GM19328 (cell line): ENCODE data around the gene SUCNR1.
"Not testable (repeated sequence)": the region's sequence is repeated elsewhere in the genome, so short reads cannot be mapped to it uniquely, and the experiment has no call there.

ENCODE experiments used
- ATAC-seq: cut with Tn5 transposase; IDR thresholded peaks from one replicate; pipeline ENCODE4 v1.9.1; 2021; ENCODE audit warnings: mild to moderate bottlenecking, moderate library complexity; ENCODE audit not compliant: unreplicated experiment

Gene SUCNR1, protein sequence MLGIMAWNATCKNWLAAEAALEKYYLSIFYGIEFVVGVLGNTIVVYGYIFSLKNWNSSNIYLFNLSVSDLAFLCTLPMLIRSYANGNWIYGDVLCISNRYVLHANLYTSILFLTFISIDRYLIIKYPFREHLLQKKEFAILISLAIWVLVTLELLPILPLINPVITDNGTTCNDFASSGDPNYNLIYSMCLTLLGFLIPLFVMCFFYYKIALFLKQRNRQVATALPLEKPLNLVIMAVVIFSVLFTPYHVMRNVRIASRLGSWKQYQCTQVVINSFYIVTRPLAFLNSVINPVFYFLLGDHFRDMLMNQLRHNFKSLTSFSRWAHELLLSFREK

DNA sequence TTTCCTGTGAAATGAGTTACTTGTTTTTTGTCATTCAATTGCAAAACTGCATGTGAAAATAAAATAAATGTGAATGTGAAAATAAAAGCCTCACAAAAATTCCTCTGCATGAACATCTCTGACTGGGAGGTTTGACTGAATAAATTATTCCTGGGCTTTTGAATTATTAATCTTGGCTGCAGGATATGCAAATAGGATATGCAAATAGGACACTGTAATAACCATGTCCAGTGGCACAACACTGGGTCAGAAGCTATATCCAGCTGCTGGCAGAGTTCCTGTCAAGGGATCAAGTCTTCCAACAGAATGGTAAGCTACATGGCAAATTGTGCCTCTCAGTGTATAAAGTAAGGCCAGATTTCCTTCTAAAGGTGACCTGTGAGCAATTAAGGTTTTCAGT is at the start of gene SUCNR1:
Gene SUCNR1, plus strand, starts transcription at position 246 of the 400 bp plus-strand sequence. CDS start 6,250 bp downstream, outside the sequence.
- ATAC-seq = no peak

DNA sequence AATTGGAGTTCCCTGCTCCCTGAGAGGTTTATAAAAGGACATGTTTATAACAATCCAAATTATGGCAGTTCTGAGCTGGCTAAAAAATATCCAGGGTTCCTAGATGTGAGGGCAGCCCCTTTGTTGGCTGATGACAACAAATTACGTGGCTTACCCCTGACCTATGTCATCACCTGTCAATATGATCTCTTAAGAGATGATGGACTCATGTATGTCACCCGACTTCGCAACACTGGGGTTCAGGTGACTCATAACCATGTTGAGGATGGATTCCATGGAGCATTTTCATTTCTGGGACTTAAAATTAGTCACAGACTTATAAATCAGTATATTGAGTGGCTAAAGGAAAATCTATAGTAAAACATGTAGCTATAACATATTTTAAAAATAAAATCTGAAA is 45.6 kb upstream of the SUCNR1 start:
- ATAC-seq = no peak

DNA sequence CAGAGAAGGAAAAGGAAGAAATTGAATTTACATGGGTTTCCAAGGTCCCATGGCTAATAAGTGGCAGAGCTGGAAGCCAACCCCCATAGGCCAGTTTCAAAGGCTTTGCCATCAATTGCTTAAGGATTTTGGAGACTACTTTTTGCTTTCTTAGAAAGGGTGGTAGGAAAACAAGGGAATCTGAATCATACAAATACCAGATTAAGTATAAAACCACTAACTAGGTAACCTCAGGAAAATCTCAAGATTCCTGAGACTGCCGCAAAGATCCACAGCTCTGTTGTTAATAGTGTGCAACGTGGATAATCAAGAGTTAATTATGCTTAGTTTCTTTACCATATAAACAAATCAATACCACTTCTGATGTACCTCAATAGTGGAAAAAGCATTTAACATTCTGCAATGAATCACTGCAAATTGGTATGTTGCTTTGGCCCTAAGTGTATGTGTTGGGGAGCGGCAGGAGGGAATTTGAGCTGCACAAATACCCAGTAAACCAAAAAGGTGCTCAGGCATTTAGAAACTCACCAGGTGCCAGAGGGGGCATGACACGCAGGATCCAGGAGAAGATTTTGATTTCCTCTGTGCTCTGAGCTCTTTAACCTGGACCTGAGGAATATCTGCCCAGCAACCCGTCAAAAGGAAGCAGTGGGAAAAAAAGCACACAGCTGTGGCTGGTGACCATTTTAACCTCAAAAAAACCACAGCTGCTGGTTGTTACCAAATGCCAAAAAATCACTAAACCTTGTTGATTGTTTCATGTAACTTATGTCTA is 37.5 kb upstream of the SUCNR1 start:
- no peak for ATAC-seq

DNA sequence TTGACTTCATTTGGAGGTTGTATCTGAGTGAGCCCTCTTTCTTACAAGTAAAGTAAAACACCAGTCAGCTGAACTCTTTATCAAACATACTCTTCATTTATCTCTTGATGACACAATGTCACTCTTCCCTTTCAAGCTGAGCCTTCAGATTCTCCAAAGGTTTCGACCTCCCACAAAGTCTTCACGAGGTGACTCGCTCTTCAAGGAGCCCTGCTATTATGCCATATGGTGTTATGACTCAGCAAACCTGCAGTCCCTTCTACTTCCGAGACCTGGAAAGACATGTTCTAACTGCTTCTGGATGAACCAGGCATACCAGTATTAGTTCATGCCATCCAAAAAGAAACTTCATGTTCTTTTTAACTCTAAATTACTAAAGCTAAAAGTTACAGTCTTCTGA is 36.4 kb upstream of the SUCNR1 start:
- no peak for ATAC-seq

DNA sequence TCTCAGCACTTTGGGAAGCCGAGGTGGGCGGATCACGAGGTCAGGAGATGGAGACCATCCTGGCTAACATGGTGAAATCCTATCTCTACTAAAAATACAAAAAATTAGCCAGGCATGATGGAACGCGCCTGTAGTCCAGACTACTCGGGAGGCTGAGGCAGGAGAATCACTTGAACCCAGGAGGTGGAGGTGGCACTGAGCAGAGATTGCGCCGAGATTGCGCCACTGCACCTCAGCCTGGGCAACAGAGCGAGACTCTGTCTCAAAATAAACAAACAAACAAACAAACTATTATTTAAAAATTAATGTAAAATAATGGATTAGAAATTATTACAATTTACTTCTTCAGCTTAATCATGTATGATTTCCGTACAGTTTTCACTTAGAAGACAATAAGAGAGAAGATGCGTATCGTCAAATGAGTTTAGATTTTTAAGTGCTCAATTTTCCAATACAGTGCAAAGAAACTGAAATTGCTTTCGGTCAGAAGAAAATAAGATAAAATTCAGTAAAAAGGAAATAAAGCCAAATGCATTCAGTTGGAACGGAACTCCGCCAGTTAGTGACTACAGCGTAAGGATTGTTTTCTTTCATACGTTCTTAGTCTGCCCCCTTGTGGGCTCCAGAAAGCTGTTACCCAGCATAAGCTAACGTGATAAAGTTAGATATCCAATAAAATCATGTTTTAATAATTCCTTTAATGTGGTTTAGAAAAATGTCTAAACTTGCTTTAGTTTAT is 34.7 kb upstream of the SUCNR1 start:
- peak; percentile 56 for ATAC-seq

DNA sequence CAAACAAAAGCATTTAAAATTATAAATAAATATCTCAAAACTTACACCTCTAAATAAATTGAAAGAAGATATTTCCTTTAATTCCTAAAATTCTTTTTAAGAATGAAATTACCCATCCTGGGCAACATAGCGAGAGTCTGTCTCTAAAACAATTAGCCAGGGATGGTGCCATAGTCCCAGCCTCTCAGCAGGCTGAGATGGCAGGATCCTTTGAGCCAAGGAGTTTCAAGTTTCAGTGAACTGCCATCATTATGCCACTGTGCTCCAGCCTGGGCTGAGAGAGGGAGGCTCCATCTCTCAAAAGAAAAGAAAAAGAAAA is 34.2 kb upstream of the SUCNR1 start:
- ATAC-seq = no peak

DNA sequence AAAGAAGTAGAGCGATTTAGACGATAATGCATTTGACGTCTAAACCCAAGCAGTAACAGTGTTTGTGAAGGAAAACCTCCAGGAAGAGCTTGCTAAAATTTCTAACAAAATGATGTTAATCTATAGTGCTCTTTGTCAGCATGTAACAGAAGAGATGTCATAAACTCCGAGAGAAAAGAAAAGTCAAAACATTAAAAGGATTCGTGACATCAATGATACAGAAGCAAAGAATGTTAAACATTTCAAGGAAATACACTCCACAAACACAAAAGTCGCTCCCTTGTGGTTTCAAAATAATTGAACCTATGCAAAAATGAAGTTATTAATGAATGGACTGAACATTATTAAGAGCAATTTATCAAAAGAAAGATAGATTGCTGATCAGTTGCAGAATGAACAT is 31.6 kb upstream of the SUCNR1 start:
- no peak for ATAC-seq

DNA sequence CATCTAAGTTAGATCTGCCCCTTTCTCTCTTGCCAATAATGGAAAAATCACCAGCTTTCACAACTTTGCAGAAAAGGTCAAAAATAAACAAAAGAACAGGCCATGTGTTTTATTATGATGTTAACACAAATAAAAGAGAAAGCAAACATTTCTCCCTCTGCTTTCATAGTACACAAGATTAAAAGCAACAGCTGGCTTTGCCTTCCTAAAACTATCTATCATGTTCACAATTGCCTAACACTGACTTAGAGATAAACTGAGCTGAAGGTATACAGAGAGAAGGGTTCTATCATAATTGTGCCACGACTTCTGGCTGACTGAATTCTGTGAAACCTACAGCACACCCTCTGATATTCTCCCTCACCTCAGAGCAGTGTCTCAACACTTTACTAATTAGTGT is 30.2 kb upstream of the SUCNR1 start:
- no peak for ATAC-seq

DNA sequence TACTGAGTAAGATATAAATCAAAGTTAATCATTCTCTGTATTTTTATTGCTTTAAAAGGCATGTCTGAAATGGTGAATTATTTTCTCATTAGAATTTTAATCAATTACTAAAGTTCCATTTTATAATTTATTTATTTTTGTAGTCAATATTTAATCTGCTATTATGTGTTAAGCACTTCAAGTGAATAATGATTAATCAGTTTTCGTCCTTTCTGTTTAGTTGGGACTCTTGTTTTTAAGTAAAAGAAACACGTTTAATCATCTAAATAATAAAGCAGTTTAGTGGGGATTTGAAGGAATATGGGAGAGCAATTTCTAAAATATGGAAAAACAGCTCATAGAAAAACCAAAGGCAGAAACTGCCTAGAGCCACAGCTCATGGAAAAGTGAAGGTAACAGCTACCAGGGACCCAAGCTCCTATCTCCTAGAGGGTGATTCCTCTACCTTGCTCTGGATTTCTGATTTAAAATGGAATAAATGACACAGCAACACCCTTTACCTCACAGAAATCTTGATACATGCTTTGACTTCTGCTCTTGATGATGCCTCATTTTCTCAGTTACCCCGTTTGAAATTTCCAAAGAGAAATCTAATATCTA is 28.0 kb upstream of the SUCNR1 start:
- no peak for ATAC-seq

DNA sequence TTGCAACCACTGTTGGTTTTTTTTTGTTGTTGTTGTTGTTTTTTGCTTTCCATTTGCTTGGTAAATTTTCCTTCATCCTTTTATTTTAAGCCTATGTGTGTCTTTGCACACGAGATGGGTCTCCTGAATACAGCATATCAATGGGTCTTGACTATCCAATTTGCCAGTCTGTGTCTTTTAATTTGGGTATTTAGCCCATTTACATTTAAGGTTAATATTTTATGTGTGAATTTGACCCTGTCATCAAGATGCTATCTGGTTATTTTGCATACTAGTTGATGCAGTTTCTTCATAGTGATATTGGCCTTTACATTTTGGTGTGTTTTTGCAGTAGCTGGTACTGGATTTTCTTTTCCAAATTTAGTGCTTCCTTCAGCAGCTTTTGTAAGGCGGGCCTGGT is 23.4 kb upstream of the SUCNR1 start:
- not testable (repeated sequence) for ATAC-seq

DNA sequence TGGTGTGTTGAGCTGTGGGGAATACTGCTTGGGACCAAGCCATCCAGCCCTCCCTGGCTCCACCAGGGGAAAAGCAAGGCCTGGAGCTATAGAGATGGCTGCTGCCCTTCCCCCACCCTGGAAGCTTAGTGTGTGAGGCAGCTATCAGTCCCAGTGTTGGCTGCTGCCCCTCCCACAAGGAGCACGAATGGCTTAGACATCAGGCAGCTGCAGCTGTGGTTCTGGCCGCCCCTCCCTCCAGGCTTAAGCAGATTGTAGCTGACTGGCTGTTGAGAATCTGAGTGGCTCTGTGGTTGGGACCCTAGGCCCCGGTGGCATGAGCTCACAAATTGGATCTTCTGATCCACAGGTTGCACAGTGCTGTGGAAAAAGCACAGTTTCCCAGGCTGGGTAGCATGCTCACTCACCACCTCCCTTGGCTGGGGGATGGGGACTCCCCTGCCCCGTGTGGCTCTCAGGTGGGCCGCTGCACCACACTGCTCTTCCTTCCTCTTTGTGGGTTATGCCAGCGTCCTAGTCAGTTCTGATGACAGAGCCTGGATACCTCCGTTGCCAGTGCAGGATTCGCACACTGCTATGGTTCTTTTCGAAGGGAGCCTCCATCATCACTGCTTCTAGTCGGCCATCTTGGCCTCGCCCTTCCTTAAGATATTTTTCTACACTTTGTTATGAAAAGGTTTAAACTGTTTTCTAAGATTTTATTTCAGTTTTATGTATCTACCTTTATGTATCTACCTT is 21.2 kb upstream of the SUCNR1 start:
- no peak for ATAC-seq

DNA sequence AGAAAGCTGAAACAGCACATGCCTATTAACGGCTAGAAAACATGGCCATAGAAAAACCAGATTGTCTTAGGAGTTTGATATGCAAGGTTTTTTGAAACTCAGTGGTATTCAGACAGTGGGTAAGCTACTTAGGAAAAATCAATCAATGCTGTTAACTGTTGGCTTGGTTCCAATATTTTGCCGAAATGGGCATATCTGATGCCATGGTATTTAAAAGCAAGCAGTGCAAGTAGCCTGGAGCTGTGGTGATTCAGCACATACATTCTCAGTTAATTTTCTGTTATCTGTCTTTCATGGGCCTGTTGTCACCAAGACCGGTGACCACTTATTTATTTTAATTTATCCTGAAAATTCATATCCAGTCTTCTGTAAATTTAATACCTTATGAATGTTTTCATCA is 17.3 kb upstream of the SUCNR1 start:
- ATAC-seq = no peak

DNA sequence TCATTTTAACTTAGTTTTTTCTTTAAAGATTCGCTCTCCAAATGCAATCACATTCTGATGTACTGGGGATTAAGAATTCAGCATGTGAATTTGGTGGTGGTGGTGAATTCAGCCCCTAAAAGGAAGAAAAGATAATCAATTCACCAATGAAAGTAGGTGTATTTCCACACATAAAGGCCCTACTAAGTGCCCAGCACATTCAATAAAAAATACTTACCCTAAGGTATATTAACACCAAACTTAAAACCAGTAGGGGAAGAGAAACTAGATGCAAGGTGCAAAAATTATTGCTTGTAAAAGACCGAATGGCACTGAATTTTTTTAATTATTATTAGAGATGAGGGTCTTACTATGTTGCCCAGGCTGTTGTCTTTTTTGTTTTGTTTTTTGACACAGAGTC is 16.8 kb upstream of the SUCNR1 start:
- ATAC-seq = no peak

DNA sequence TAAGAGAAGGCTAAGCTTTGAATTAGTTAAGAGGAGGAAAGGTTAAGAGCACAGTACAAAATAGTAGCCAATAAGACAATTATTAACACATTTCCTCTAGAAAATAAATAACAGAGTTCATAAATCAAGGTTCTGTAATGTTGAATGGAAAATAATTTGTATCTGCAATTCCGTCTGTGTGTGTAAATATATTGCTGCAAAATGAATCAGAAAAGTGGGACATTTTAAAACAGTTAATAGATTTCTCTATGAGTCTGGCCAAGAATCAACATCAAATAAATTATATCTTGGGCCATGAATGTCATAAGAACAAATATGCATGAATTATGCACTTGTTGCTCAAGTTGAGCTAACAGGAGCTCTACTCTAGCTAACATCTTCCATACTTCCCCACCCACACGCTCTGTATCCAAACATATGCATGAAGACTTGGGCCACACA is 14.2 kb upstream of the SUCNR1 start:
- ATAC-seq = no peak

DNA sequence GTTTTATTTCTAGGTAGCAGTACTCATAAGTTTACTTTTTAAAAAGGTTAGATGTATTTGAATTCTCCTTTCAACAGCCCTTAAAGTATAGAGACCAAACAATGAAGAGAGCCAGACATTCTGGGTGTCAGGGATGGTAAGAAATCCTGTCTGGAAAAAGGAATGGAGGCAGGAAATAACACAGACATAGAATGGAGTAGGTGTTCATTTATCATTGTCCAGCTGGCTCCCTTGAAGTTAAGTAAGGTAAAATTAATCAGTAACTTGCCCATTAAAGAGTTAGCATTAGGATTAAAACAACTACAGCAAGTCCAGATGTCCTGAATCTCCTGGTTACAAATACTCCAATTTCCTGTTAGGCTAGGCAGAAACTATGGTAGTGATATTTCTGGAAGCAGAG is 13.5 kb upstream of the SUCNR1 start:
- ATAC-seq = no peak

DNA sequence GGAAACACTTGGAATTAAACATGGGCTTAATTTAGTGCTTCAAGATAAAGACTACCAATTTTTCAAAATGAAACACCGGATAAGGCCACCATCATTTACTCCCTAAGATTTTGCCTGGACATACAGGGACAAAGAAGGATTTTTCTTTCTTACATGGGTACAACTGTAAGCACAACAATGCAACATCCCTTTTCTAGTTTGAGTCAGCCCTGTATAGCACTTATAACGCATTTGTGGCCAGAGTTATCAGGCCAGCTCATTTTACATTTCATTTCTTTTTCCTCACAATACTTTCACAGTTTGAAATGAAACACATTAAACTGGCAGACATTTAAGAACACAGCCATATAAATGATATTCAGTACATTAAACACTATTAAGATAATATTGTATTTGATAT is 9.8 kb upstream of the SUCNR1 start:
- no peak for ATAC-seq

DNA sequence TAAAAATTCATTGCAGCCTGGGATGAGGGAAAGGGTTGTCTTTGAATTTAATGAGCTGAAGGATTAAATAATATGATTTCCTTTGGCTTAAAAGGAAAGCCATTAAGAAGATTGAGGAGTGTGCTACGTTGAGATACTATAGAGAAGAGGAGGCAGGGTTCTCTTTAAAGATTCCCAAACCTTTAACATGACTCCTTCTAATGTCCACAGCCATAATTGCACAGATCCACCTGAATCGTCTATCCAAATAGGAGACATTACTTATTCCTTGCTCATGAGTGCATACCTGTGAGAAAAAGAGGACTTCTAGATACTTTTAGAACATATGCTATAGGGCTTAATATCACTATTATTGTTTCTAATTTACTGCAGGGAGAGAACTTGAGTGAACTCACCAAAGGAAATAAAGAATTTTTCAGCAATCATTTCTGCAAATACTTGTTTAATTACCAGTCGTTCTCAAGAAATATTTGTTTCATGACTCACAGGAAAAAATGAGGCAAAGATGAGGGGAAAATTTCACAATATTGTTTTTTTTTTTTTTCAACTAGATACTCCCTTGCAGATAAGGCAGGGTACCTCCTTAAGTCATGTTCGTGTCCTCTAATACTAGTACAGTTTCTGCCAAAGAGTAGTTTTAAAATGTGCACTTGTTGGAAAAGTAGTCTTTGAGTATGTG is 8.9 kb upstream of the SUCNR1 start:
- no peak for ATAC-seq

DNA sequence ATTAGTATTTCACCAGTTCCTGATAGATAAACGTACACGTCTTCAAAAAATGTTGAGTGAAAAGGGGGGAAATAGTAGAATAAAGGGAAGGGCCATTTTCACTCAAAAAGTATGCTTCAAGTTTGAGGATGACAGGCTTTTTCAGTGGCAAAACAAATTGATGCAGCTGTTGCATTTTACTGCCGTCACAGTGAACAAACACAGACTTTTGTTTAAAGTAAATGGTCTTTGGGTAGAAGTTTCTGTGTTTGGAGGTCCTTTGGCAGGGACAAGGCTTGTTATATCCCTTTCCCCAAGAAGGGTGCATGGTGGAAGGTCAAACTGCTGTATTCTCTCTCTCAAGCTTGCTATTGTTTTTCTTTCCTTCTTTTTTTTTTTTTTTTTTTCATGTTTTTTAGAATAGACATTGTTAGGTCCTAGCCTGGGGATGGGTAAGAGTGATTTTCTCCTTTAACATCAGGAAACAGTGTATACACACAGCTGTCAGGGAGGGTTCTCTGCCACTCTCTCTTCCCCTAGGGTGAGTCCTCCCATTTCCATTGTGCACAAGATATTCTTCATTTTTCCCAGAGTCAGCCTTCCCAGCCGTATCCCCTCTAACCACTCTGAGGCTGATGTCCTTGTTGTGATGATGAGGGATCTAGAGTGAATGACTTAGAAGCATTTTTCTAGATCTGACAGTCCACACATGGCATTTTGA is 6.6 kb upstream of the SUCNR1 start:
- no peak for ATAC-seq

DNA sequence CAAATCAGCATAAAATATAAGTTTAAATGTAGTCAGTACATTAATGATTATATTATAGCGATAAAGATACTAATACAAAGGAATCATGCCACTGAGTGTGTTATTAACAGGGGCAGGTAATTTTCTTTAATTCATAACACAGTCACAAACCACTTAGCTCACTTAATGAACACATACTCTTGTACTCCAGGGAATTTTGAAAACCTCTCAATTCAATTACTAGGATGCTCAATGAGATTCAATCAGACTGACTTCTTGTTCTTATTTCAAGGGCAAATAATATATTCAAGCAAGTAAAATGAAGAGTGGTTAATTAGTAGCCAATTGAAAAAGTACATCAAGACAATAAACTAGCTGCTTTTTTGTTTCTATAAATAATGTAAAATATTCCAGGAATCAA is 5.8 kb upstream of the SUCNR1 start:
- ATAC-seq = no peak

DNA sequence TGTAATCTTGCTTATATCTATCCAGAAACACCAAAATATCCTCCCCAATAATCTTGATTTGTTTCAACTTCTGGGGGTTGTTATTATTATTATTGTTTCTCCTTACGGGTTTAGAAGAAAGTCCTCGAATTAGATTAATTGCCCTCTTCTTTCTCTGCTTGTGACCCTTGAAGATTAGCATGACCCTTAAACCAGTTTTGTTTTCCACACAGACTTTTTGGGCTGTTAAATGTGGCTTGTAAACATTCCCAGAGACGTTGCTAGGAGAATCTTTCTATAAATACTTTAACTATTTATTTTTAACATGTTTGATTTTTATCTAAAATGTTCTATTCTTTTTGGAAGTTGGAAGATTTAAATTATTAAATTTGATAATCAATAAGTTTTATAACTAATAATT is 4.3 kb upstream of the SUCNR1 start:
- no peak for ATAC-seq
